Ishikawa (cell line): Measurements from ENCODE around the gene FOXG1.

Experiments used
- CEBPB ChIP-seq: IDR thresholded peaks from 2 replicates; pipeline ENCODE4 v1.6.1; 2012
- CREB1 ChIP-seq: IDR thresholded peaks from 2 replicates; pipeline ENCODE4 v1.6.1; 2012; ENCODE audit warnings: low read depth
- EGR1 ChIP-seq: IDR thresholded peaks from 2 replicates; pipeline ENCODE4 v1.6.1; 2012
- EP300 ChIP-seq: IDR thresholded peaks from 2 replicates; pipeline ENCODE4 v1.6.1; 2012; ENCODE audit warnings: borderline replicate concordance
- FOXM1 ChIP-seq: IDR thresholded peaks from 2 replicates; pipeline ENCODE4 v1.6.1; 2012; ENCODE audit warnings: low read depth, borderline replicate concordance
- NFIC ChIP-seq: IDR thresholded peaks from 2 replicates; pipeline ENCODE4 v1.6.1; 2012
- RAD21 ChIP-seq: IDR thresholded peaks from 2 replicates; pipeline ENCODE4 v1.6.1; 2012; ENCODE audit warnings: low read depth
- REST ChIP-seq: IDR thresholded peaks from 2 replicates; pipeline ENCODE4 v1.6.1; 2012; ENCODE audit warnings: low read depth, mild to moderate bottlenecking
- TAF1 ChIP-seq: IDR thresholded peaks from 2 replicates; pipeline ENCODE4 v1.6.1; 2012; ENCODE audit warnings: low read depth, mild to moderate bottlenecking
- TCF12 ChIP-seq: IDR thresholded peaks from 2 replicates; pipeline ENCODE4 v1.6.1; 2012; ENCODE audit warnings: low read depth
- TEAD4 ChIP-seq: IDR thresholded peaks from 2 replicates; pipeline ENCODE4 v1.6.1; 2012
- YY1 ChIP-seq: IDR thresholded peaks from 2 replicates; pipeline ENCODE4 v1.6.1; 2012; ENCODE audit warnings: low read depth
- ZBTB7A ChIP-seq: IDR thresholded peaks from 2 replicates; pipeline ENCODE4 v1.6.1; 2012; ENCODE audit warnings: low read depth
- TF ChIP-seq, protein P1 (sequence below): IDR thresholded peaks from 2 replicates; pipeline ENCODE4 v1.6.1; 2012
- TF ChIP-seq, protein P2 (sequence below): IDR thresholded peaks from 2 replicates; pipeline ENCODE4 v1.6.1; 2012

The FOXG1 gene

DNA sequence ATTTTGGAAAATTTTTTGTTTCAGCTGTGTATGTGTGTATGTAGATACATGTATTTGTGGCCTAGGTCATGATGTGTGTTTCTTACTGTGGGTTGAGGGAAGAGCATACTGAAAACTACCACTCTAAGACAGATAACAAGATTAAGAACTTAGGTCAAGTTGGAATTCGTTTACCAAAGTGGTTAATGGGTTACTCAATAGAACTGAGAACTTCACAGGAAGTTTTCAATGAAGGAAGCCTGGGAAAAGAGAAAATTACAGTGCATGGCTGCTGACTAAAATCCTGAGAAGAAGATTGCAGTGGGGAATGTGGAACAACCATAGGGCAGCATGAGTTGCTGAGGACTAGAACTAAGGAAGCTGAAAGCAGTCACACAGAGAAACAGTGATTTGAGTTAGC, 21.4 kb upstream of the FOXG1 start:
- TF ChIP-seq RAD21: no peak
- TF ChIP-seq TEAD4: no peak
- TF ChIP-seq EP300: no peak
- TF ChIP-seq TAF1: no peak
- TF ChIP-seq NFIC: no peak
- TF ChIP-seq YY1: no peak
- no peak for TF ChIP-seq ZBTB7A
- no peak for TF ChIP-seq TCF12
- no peak for TF ChIP-seq REST
- TF ChIP-seq, protein P1, sequence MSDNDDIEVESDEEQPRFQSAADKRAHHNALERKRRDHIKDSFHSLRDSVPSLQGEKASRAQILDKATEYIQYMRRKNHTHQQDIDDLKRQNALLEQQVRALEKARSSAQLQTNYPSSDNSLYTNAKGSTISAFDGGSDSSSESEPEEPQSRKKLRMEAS: no peak
- TF ChIP-seq FOXM1: no peak
- TF ChIP-seq EGR1: no peak

DNA sequence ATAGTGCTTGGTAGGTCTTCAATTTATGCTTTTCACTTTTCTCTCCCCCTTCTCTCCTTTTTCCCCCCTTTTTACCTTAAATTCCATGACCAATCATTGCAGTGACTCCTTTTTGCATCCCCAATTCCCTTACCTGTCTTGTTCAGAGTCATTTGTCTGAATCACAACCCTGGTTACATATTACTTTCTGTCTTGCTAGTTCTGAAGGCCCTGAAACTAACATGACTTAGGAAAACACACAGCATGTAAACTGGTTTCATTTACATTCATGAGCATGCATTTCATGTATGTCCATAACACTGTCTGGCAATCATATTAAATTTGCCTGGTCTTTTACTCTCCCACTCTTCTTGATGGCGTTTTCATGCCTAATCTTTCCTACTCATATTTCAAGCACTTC, 20.3 kb upstream of the FOXG1 start:
- no peak for TF ChIP-seq REST
- TF ChIP-seq NFIC: no peak
- TF ChIP-seq CEBPB: no peak

GRCh38 chr14:28751467-28752058, 15.0 kb upstream of the FOXG1 start:
- TF ChIP-seq RAD21: peak; percentile 65
- TF ChIP-seq, protein P2, sequence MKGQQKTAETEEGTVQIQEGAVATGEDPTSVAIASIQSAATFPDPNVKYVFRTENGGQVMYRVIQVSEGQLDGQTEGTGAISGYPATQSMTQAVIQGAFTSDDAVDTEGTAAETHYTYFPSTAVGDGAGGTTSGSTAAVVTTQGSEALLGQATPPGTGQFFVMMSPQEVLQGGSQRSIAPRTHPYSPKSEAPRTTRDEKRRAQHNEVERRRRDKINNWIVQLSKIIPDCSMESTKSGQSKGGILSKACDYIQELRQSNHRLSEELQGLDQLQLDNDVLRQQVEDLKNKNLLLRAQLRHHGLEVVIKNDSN: no peak

- peak; percentile 78 for TF ChIP-seq RAD21
- no peak for TF ChIP-seq TAF1
These were observed 12.2 kb upstream of the FOXG1 start for GRCh38 chr14:28754209-28754985.

DNA sequence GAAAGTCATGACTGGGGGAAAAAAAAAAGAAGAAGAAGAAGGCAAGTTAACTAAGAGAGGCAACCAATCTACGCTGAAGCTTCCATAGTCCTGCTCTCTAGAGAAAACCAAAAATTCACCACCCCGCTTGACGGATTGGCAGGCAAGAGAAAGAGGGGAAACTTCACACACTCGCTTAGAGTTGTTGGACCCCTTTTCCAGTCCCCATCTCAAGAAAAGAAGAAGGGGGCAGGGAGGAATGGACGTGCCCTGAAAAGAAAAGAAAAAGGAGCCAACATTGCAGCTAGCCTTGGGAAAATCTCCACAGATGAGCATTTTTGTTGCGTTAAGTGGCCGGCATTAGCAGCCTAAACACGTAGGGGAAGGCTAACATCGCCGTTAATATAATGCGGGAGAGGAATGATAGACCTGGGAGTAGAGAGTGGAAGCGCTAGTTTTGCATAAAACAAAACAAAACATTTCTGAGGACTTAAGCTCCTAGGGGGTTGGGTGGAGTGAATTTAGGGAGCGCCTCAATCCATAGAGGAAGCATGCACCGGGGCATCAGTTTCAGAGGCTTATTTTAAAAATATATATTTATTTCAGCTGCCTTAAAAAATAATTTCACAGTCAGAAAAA, 11.3 kb upstream of the FOXG1 start:
- TF ChIP-seq TAF1 (no peak), RAD21 (no peak), EGR1 (no peak), CREB1 (no peak), TCF12 (no peak), YY1 (no peak), FOXM1 (no peak), CEBPB (no peak), TEAD4 (no peak), REST (no peak), EP300 (no peak), ZBTB7A (no peak)
- TF ChIP-seq, protein P2: no peak
